B cell (primary cell): ENCODE measurements around the gene CAMK2G. TPM values are rescaled to one million over a fixed set of nuclear protein-coding genes. Genes with fewer than 3 reads are reported as not detected.

Source experiments
- ATAC-seq: fragments of 200-7000 bp; cut with Tn5 transposase; one replicate; pipeline ENCODE4 v1.10.0; 2021; ENCODE audit warnings: low read depth, mild to moderate bottlenecking, moderate number of reproducible peaks, moderate library complexity
- CTCF ChIA-PET: fragments of 350-600 bp; sonication (Branson Sonifier 250); formaldehyde crosslinking; loops from one replicate; lab custom pipeline; 2021; ENCODE audit warnings: antibody characterized with exemption, inconsistent platforms; lab: Charles Lee
- POLR2A ChIA-PET: fragments of 350-600 bp; sonication (Branson Sonifier 250); formaldehyde crosslinking; loops from one replicate; lab custom pipeline; 2021; ENCODE audit warnings: antibody characterized with exemption; lab: Charles Lee
- DNase-seq: peaks from one replicate; pipeline ENCODE4 v3.0.0; 2013
- H2AFZ ChIP-seq: 2 replicates; pipeline ENCODE4 v1.6.1; 2012; ENCODE audit warnings: mild to moderate bottlenecking, low read depth, low read length; ENCODE audit not compliant: insufficient read depth, poor library complexity, severe bottlenecking
- H3K27ac ChIP-seq, 2 donors: 1 replicate in 1 of 2; 2 replicates in 1 of 2; pipeline ENCODE4 v1.5.1; 2012 to 2013; ENCODE audit warnings: low read length in 2 of 2, mild to moderate bottlenecking in 2 of 2, moderate library complexity in 1 of 2
- H3K27me3 ChIP-seq, 4 experiments: fragments of 200-600 bp in 1 of 4; sonication (generic) in 1 of 4; replicated peaks in 1 of 4; 1 replicate in 2 of 4; 2 replicates in 2 of 4; pipeline versions ENCODE4 v1.6.1 to v1.7.0; 2013 to 2016; ENCODE audit warnings: low read length in 3 of 4, mild to moderate bottlenecking in 2 of 4, mixed read lengths in 1 of 4, moderate library complexity in 1 of 4; ENCODE audit not compliant: insufficient read depth in 4 of 4, control insufficient read depth in 3 of 4; ENCODE audit errors: control extremely low read depth in 1 of 4
- H3K36me3 ChIP-seq, 2 experiments: replicated peaks in 1 of 2; 1 replicate in 1 of 2; 2 replicates in 1 of 2; pipeline versions ENCODE4 v1.6.1 to v1.7.1; 2013; ENCODE audit warnings: low read length in 1 of 2; ENCODE audit not compliant: insufficient read depth in 2 of 2, control insufficient read depth in 1 of 2; ENCODE audit errors: control extremely low read depth in 1 of 2, extremely low read depth in 1 of 2
- H3K4me1 ChIP-seq, 2 donors: fragments of 200-600 bp in 1 of 2; sonication (generic) in 1 of 2; 1 replicate in 1 of 2; 2 replicates in 1 of 2; pipeline versions ENCODE4 v1.5.1 to v1.6.1; 2013 to 2017; ENCODE audit warnings: low read length in 2 of 2; ENCODE audit not compliant: control insufficient read depth in 2 of 2, insufficient read depth in 2 of 2
- H3K4me2 ChIP-seq: replicated peaks from 2 replicates; pipeline ENCODE3; 2012; ENCODE audit warnings: mild to moderate bottlenecking, low read depth, low read length; ENCODE audit not compliant: poor library complexity, severe bottlenecking
- H3K4me3 ChIP-seq, 5 experiments: fragments of 200-600 bp in 1 of 5; sonication (generic) in 1 of 5; 1 replicate in 3 of 5; 2 replicates in 2 of 5; pipeline versions ENCODE4 v1.5.1 to v1.7.0; 2011 to 2016; ENCODE audit warnings: low read length in 4 of 5, mild to moderate bottlenecking in 4 of 5, low read depth in 2 of 5, control low read depth in 1 of 5, moderate library complexity in 1 of 5; ENCODE audit not compliant: insufficient read depth in 1 of 5; ENCODE audit errors: control extremely low read depth in 1 of 5, extremely low read depth in 1 of 5
- H3K79me2 ChIP-seq: fragments of 200-600 bp; sonication (generic); one replicate; pipeline ENCODE4 v1.6.0; 2016; ENCODE audit warnings: low read length; ENCODE audit not compliant: control insufficient read depth, insufficient read depth
- H3K9ac ChIP-seq: fragments of 200-600 bp; sonication (generic); 2 replicates; pipeline ENCODE4 v1.6.1; 2017; ENCODE audit warnings: mild to moderate bottlenecking, low read length, moderate library complexity
- H3K9me3 ChIP-seq, 3 donors: one replicate each; pipeline versions ENCODE4 v1.6.1 to v1.7.1; 2013; ENCODE audit warnings: low read length in 2 of 3; ENCODE audit not compliant: control insufficient read depth in 2 of 3, insufficient read depth in 1 of 3; ENCODE audit errors: control extremely low read depth in 1 of 3
- H4K20me1 ChIP-seq: 2 replicates; pipeline ENCODE4 v1.6.0; 2012; ENCODE audit warnings: mild to moderate bottlenecking, low read length; ENCODE audit not compliant: insufficient read depth, control insufficient read depth, poor library complexity, severe bottlenecking
- H3K27ac Mint-ChIP-seq: one replicate; pipeline ENCODE4 v1.8.0; 2021; ENCODE audit warnings: mixed read lengths
- H3K27me3 Mint-ChIP-seq: one replicate; pipeline ENCODE4 v1.8.0; 2021; ENCODE audit warnings: mixed read lengths
- H3K4me1 Mint-ChIP-seq: one replicate; pipeline ENCODE4 v1.8.0; 2021; ENCODE audit warnings: mixed read lengths
- H3K4me3 Mint-ChIP-seq: one replicate; pipeline ENCODE4 v1.8.0; 2021; ENCODE audit warnings: mixed read lengths
- H3K9me3 Mint-ChIP-seq: one replicate; pipeline ENCODE4 v1.8.0; 2022; ENCODE audit warnings: mixed read lengths; ENCODE audit not compliant: insufficient read depth
- EZH2 ChIP-seq: IDR thresholded peaks from 2 replicates; pipeline ENCODE4 v1.6.1; 2012; ENCODE audit warnings: borderline replicate concordance, low read depth, mild to moderate bottlenecking, moderate library complexity, low read length; ENCODE audit not compliant: insufficient read depth, poor library complexity, severe bottlenecking
- WGBS: methylation state at CpG from one replicate; pipeline ENCODE4 v1.1.5; 2013; ENCODE audit warnings: missing lambda C conversion rate; ENCODE audit not compliant: insufficient coverage; 5-methylcytosine and 5-hydroxymethylcytosine counted together
- intact Hi-C: fragments of 100-400 bp; cut with micrococcal nuclease; formaldehyde crosslinking; loops from one replicate; pipeline ENCODE4 v1.10.0; 2022
- polyA plus RNA-seq: library from polyadenylated mRNA; depleted of rRNA; stranded (reverse); fragments of >200 nt; gene quantifications from 2 replicates; pipeline ENCODE4 v1.2.3, GENCODE V29; 2012
- total RNA-seq, 2 donors: library from RNA; stranded (reverse); fragments of 120-200 nt in 1 of 2; gene quantifications; 1 replicate in 1 of 2; 2 replicates in 1 of 2; pipeline versions ENCODE4 v1.2.3 to v1.2.4, GENCODE V29; 2013 to 2022
- TF ChIP-seq, protein P1 (sequence below): fragments of 200-600 bp; IDR thresholded peaks from one replicate; pipeline ENCODE4 v1.8.0; 2022; ENCODE audit warnings: antibody characterized with exemption, mild to moderate bottlenecking

CAMK2G gene
- total and polyA plus RNA-seq, 2 donors (not counting 1 experiment from before 2014, with no cell fraction given) = 42.7 to 48.7 TPM

- Histone ChIP-seq H3K27me3 (no peaks in the 10 kb centered on the region), H3K27ac (no peak overlapping the region), H3K9me3 (no peaks in the 10 kb centered on the region), H3K9ac (no peak overlapping the region), H3K4me3 (no peak overlapping the region), H3K4me2 (no peak overlapping the region), H3K79me2 (peaks cover under 1% of the 10 kb centered on the region), H3K4me1 (no peaks in the 10 kb centered on the region), H2AFZ (no peak overlapping the region), H4K20me1 (peaks cover 6% of the 10 kb centered on the region), H3K36me3 (peaks cover under 1 to 67% of the 10 kb centered on the region in 2 experiments)
- H3K27me3 Mint-ChIP-seq = no peaks in the 10 kb centered on the region
- ChIA-PET CTCF (no interaction called here), POLR2A (interaction anchor here (0.9 kb wide), 1 partner anchor 17 kb away, joined by 3 read pairs; no protein-coding TSS in a partner anchor)
- ATAC-seq (no peak), DNase-seq (no peak)
- no peak for TF ChIP-seq EZH2
- TF ChIP-seq, protein P1, sequence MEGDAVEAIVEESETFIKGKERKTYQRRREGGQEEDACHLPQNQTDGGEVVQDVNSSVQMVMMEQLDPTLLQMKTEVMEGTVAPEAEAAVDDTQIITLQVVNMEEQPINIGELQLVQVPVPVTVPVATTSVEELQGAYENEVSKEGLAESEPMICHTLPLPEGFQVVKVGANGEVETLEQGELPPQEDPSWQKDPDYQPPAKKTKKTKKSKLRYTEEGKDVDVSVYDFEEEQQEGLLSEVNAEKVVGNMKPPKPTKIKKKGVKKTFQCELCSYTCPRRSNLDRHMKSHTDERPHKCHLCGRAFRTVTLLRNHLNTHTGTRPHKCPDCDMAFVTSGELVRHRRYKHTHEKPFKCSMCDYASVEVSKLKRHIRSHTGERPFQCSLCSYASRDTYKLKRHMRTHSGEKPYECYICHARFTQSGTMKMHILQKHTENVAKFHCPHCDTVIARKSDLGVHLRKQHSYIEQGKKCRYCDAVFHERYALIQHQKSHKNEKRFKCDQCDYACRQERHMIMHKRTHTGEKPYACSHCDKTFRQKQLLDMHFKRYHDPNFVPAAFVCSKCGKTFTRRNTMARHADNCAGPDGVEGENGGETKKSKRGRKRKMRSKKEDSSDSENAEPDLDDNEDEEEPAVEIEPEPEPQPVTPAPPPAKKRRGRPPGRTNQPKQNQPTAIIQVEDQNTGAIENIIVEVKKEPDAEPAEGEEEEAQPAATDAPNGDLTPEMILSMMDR = no peak
- 100% methylated on average over 5 of the region's 6 CpGs for WGBS
- H3K4me1 Mint-ChIP-seq = no peaks in the 10 kb centered on the region
- no peak overlapping the region for H3K27ac Mint-ChIP-seq
- H3K4me3 Mint-ChIP-seq = no peak overlapping the region
- intact Hi-C loops = no loop called here
- H3K9me3 Mint-ChIP-seq = no peaks in the 10 kb centered on the region
These were observed 76.3 kb downstream of the CAMK2G start for GRCh38 chr10:73798087-73798486.

DNA sequence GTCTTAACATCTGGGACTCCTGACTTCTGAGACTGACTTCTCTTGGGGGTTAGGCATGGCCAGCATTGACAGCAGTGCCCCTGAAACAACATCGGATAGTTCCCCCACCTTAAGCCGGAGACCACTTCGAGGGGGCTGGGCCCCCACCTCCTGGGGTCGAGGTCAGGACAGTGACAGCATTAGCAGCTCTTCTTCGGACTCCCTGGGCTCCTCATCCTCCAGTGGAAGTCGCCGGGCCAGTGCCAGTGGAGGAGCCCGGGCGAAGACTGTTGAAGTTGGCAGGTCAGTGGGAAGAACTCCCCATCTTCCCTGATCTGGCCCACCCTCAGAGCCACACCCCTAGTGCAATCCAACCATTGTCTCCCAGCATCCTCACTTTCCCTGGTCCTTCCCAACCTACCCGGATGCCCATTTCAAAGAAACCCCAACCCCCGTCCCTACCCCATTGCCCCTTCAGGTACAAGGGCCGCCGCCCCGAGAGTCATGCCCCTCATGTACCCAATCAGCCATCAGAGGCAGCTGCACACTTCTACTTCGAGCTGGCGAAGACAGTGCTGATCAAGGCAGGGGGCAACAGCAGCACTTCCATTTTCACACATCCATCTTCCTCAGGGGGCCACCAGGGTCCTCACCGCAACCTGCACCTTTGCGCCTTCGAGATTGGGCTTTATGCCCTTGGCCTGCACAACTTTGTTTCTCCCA lies 76.9 kb downstream of the CAMK2G start:
- intact Hi-C loops = no loop called here
- H3K27ac Mint-ChIP-seq = no peak overlapping the region
- H4K20me1 ChIP-seq = peaks cover 6% of the 10 kb centered on the region

More for the DNA sequence above, 76.9 kb downstream of the CAMK2G start:
- H3K27me3 Mint-ChIP-seq = no peaks in the 10 kb centered on the region
- 92% methylated on average over 13 of the region's 19 CpGs for WGBS
- H3K4me3 ChIP-seq = no peak overlapping the region
- POLR2A ChIA-PET = interaction anchor here (0.9 kb wide), 1 partner anchor 17 kb away, joined by 3 read pairs; no protein-coding TSS in a partner anchor
- H3K27ac ChIP-seq = no peak overlapping the region
- TF ChIP-seq EZH2 = no peak
- TF ChIP-seq, protein P1 = no peak
- ATAC-seq = no peak
- no peaks in the 10 kb centered on the region for H3K27me3 ChIP-seq
- no peaks in the 10 kb centered on the region for H3K9me3 ChIP-seq
- CTCF ChIA-PET = no interaction called here
- H3K9me3 Mint-ChIP-seq = no peaks in the 10 kb centered on the region
- no peak overlapping the region for H3K9ac ChIP-seq
- DNase-seq = no peak
- peaks cover 0 to 66% of the 10 kb centered on the region in 2 experiments for H3K36me3 ChIP-seq
- H3K4me2 ChIP-seq = no peak overlapping the region
- H3K4me1 Mint-ChIP-seq = no peaks in the 10 kb centered on the region
- no peaks in the 10 kb centered on the region for H3K4me1 ChIP-seq
- no peak overlapping the region for H2AFZ ChIP-seq
- no peak overlapping the region for H3K4me3 Mint-ChIP-seq
- peaks cover 6% of the 10 kb centered on the region for H3K79me2 ChIP-seq
